GM12865 (cell line): ENCODE measurements around the gene WNK2.

Experiments used
- DNase-seq: peaks from one replicate; pipeline ENCODE4 v3.0.0; 2010; ENCODE audit warnings: low read depth
- H3K4me3 ChIP-seq: 2 replicates; pipeline ENCODE4 v1.5.1; 2011; ENCODE audit warnings: mild to moderate bottlenecking, low read depth, low read length, control low read depth
- CTCF ChIP-seq: IDR thresholded peaks from 2 replicates; pipeline ENCODE4 v1.5.1; 2011; ENCODE audit warnings: low read length, control low read depth, low read depth, inconsistent platforms; ENCODE audit not compliant: insufficient read depth; ENCODE audit errors: missing control alignments

The WNK2 gene

GRCh38 chr9:93207860-93208734 is 24.2 kb downstream of the WNK2 start:
- TF ChIP-seq CTCF: no peak
- H3K4me3 ChIP-seq: no peak overlapping the region
- DNase-seq: no peak

DNA sequence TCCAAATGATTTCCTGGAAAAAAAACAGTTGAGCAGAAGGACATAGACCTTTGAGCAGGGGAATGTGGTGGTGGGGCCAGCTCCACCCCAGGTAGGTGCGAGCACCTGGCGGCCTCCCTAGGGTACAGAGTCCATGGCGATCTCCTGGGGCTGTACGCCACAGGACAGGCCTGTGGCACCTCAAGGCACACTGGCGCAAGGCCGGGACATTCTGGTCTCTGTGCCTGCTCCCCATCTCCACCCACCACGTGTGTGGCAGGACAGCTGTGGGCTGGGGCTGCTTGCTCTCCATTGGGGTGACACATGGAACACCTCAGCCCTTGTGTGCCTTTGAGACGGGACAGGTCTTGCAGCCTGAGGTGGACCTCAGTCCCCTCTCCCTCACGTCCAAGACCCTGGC is 25.2 kb downstream of the WNK2 start:
- no peak overlapping the region for H3K4me3 ChIP-seq
- DNase-seq: no peak
- TF ChIP-seq CTCF: no peak

- no peak overlapping the region for H3K4me3 ChIP-seq
- TF ChIP-seq CTCF: no peak
Observed at GRCh38 chr9:93209576-93210323, 25.8 kb downstream of the WNK2 start.

DNA sequence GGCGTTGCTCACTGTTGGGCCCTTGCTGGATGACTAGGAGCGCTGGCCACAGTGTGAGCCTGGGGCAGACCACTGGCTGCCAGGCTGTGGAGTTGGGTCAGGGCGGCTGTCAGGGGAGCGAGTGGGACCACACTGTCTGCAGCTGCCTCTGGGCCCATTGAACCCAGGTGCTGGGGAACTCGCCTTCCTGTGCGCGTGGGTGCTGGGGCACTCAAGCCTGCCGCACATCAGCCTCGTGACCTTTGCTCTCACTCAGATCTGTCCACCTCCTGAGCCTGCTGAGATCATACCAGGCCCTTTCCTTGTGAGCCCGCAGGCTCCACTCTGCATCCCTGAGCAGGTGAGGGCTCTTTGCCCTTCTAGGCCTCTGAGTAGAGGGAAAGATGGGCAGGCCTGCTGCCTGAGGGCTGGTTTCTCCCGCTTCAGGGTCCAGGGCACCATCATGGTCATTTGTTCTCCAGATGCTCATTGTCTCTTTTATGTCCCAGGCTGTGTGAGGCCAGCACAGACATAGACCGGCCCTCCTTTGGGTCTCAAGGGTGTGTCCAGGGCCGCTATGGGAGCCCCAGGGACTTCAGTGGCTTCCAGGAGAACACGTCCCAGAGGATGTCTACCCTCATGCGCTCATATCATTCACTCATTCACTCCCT is 26.5 kb downstream of the WNK2 start:
- TF ChIP-seq CTCF: no peak
- no peak overlapping the region for H3K4me3 ChIP-seq
- DNase-seq: no peak

More at GRCh38 chr9:93209576-93210323, 25.8 kb downstream of the WNK2 start:
- DNase-seq: no peak

DNA sequence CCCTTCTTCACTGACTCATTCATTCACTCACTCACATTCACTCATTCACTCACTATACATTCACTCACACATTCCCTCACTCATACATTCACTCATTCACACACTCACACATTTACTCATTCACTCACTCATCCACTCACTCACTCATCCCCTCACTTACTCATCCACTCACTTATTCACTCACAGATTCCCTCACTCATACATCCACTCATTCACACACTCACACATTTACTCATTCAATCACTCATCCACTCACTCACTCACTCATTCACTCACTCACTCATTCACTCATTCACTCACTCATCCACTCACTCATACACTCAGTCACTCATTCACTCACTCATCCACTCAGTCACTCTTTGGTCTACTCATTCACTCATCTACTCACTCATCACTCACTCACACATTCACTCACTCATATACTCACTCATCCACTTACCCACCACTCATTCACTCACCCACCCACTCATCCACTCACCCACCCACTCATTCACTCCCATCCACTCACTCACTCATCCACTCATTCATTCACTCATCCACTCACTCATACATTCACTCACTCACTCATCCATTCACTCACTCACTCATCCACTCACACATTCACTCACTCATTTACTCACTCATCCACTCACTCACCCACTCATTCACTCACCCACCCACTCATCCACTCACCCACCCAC is 27.2 kb downstream of the WNK2 start:
- TF ChIP-seq CTCF: no peak
- no peak overlapping the region for H3K4me3 ChIP-seq
- DNase-seq: no peak

DNA sequence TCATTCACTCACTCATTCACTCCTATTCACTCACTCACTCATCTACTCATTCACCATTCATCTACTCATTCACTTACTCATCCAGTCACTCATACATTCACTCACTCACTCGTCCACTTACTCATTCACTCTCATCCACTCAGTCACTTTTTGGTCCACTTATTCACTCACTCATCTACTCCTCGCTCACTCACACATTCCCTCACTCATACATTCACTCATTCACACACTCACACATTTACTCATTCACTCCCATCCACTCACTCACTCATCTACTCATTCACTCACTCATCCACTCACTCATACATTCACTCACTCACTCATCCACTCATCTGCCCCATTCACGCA is 27.7 kb downstream of the WNK2 start:
- no peak for TF ChIP-seq CTCF
- no peak for DNase-seq

More for the DNA sequence above, 27.7 kb downstream of the WNK2 start:
- no peak overlapping the region for H3K4me3 ChIP-seq
